T-cell (primary cell): Measurements from ENCODE around the gene OR51B2. TPM values are rescaled to one million over a fixed set of nuclear protein-coding genes. Genes with fewer than 3 reads are reported as not detected.

Source experiments
- ATAC-seq, 4 experiments: fragments of 200-7000 bp in 3 of 4; fragments of 150-1000 bp in 1 of 4; cut with Tn5 transposase; replicated peaks in 1 of 4; 1 replicate in 3 of 4; 2 replicates in 1 of 4; pipeline ENCODE4 v1.10.0; 2021; ENCODE audit warnings: moderate library complexity in 3 of 4, mild to moderate bottlenecking in 2 of 4, moderate number of reproducible peaks in 1 of 4
- CTCF ChIA-PET, 2 donors: fragments of 300-600 bp; sonication (Branson Sonifier 250); formaldehyde crosslinking; loops; one replicate each; lab custom pipeline; 2022; ENCODE audit warnings: antibody characterized with exemption in 2 of 2; lab: Charles Lee
- POLR2A ChIA-PET, 2 donors: fragments of 300-600 bp; sonication (Branson Sonifier 250); formaldehyde crosslinking; loops; one replicate each; lab custom pipeline; 2022; ENCODE audit warnings: antibody characterized with exemption in 2 of 2; lab: Charles Lee
- DNase-seq, 35 experiments: peaks; one replicate each; pipeline versions ENCODE4 v3.0.0 to v3.0.0-alpha.2; 2013 to 2023
- H3K27ac ChIP-seq: one replicate; pipeline ENCODE4 v1.5.1; 2013; ENCODE audit warnings: low read length
- H3K27me3 ChIP-seq, 2 experiments: replicated peaks in 1 of 2; 1 replicate in 1 of 2; 2 replicates in 1 of 2; pipeline versions ENCODE4 v1.6.1 to v1.7.0; 2013; ENCODE audit warnings: low read length in 1 of 2, mixed read lengths in 1 of 2; ENCODE audit not compliant: control insufficient read depth in 2 of 2, insufficient read depth in 2 of 2; ENCODE audit errors: extremely low read depth in 1 of 2
- H3K36me3 ChIP-seq, 2 donors: 1 replicate in 1 of 2; 2 replicates in 1 of 2; pipeline versions ENCODE4 v1.6.1 to v1.7.0; 2013; ENCODE audit warnings: low read length in 1 of 2; ENCODE audit not compliant: control insufficient read depth in 2 of 2, insufficient read depth in 1 of 2; ENCODE audit errors: extremely low read depth in 1 of 2
- H3K4me1 ChIP-seq, 2 experiments: 1 replicate in 1 of 2; 2 replicates in 1 of 2; pipeline versions ENCODE4 v1.6.1 to v1.7.0; 2013; ENCODE audit warnings: low read length in 2 of 2, mixed read lengths in 1 of 2; ENCODE audit not compliant: insufficient read depth in 2 of 2, control insufficient read depth in 1 of 2; ENCODE audit errors: extremely low read depth in 1 of 2
- H3K4me3 ChIP-seq, 2 donors: 1 replicate in 1 of 2; 2 replicates in 1 of 2; pipeline versions ENCODE4 v1.5.1 to v1.7.0; 2013; ENCODE audit warnings: mild to moderate bottlenecking in 2 of 2, low read length in 1 of 2, moderate library complexity in 1 of 2; ENCODE audit not compliant: control insufficient read depth in 1 of 2; ENCODE audit errors: extremely low read depth in 1 of 2
- H3K9me3 ChIP-seq: 2 replicates; pipeline ENCODE4 v1.7.0; 2013
- H3K27ac Mint-ChIP-seq, 2 donors: one replicate each; pipeline ENCODE4 v1.8.0; 2020 to 2021; ENCODE audit warnings: mild to moderate bottlenecking in 2 of 2, mixed read lengths in 2 of 2
- H3K27me3 Mint-ChIP-seq, 2 donors: one replicate each; pipeline ENCODE4 v1.8.0; 2021 to 2022; ENCODE audit warnings: mixed read lengths in 2 of 2
- H3K36me3 Mint-ChIP-seq: one replicate; pipeline ENCODE4 v1.8.0; 2021; ENCODE audit warnings: mixed read lengths
- H3K4me1 Mint-ChIP-seq, 3 donors: one replicate each; pipeline ENCODE4 v1.8.0; 2020 to 2022; ENCODE audit warnings: mixed read lengths in 3 of 3, mild to moderate bottlenecking in 1 of 3
- H3K4me3 Mint-ChIP-seq, 3 donors: one replicate each; pipeline ENCODE4 v1.8.0; 2020 to 2022; ENCODE audit warnings: mild to moderate bottlenecking in 3 of 3, mixed read lengths in 3 of 3, moderate library complexity in 3 of 3
- H3K9me3 Mint-ChIP-seq, 3 donors: one replicate each; pipeline ENCODE4 v1.8.0; 2020 to 2022; ENCODE audit warnings: mixed read lengths in 3 of 3
- WGBS: methylation state at CpG from one replicate; pipeline ENCODE4 v1.1.5; 2013; ENCODE audit warnings: missing lambda C conversion rate; ENCODE audit not compliant: insufficient coverage; 5-methylcytosine and 5-hydroxymethylcytosine counted together
- total RNA-seq, 35 experiments: library from RNA in 6 of 35; stranded (reverse) in 6 of 35; fragments of 120-200 nt in 1 of 35; gene quantifications; one replicate each; pipeline versions ENCODE4 v1.2.1 to v1.2.4 and lab custom pipeline; 2013 to 2026

The OR51B2 gene
- total RNA-seq, 5 donors from 2014 or later (not counting 1 experiment from before 2014, with no cell fraction given): not detected

DNA sequence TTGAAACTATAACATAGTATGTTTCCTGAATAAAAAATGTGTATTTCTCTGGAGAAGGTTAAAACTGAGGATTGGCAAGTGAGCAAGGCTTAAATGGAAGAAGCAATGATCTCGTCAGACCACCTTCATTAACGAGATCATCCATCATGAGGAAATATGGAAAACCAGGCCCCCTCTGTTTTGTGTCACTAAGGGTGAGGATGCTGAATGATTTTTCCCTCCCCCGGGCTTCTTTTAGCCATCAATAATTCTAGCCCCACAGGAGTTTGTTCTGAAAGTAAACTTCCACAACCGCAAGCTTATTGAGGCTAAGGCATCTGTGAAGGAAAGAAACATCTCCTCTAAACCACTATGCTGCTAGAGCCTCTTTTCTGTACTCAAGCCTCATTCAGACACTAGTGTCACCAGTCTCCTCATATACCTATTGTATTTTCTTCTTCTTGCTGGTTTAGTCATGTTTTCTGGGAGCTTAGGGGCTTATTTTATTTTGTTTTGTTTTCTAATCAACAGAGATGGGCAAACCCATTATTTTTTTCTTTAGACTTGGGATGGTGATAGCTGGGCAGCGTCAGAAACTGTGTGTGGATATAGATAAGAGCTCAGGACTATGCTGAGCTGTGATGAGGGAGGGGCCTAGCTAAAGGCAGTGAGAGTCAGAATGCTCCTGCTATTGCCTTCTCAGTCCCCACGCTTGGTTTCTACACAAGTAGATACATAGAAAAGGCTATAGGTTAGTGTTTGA lies 48.6 kb downstream of the OR51B2 start:
- ATAC-seq: no peak
- H3K36me3 ChIP-seq: no peaks in the 10 kb centered on the region
- Mint-ChIP-seq H3K9me3 (no peaks in the 10 kb centered on the region), H3K4me3 (no peak overlapping the region), H3K36me3 (no peaks in the 10 kb centered on the region), H3K27ac (no peak overlapping the region), H3K27me3 (peaks cover 2 to 4% of the 10 kb centered on the region in 2 donors), H3K4me1 (no peaks in the 10 kb centered on the region)
- DNase-seq: no peak
- no peaks in the 10 kb centered on the region for H3K9me3 ChIP-seq
- no peaks in the 10 kb centered on the region for H3K27me3 ChIP-seq
- H3K27ac ChIP-seq: no peak overlapping the region
- H3K4me3 ChIP-seq: no peak overlapping the region
- no peaks in the 10 kb centered on the region for H3K4me1 ChIP-seq
- ChIA-PET CTCF (interaction anchor here in 1 of 2 donors (0.6 kb wide), 1 partner anchor 1541 kb away, joined by 4 read pairs; no protein-coding TSS in a partner anchor), POLR2A (no interaction called here)
- 71% methylated on average over 1 of the region's 6 CpGs for WGBS

DNA sequence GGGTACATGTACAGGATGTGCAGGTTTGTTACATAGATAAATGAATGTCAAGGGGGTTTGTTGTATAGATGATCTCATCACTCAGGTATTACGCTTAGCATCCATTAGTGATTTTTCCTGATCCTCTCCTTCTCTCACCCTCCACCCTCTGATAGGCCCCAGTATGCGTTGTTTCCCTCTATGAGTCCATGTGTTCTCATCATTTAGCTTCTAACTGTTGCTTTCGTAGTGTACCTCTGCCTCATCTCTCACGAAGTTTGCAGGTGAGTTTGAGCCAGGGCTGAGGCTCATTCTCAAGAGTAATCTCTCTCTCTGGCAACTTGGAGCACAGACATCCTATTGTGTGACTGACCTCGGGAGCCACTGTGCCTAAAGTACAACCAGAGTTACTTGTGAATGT lies 49.7 kb downstream of the OR51B2 start:
- DNase-seq (no peak), ATAC-seq (no peak)
- no peaks in the 10 kb centered on the region for H3K27me3 ChIP-seq
- H3K27me3 Mint-ChIP-seq: peaks cover 2 to 7% of the 10 kb centered on the region in 2 donors
- POLR2A ChIA-PET: no interaction called here
- no peaks in the 10 kb centered on the region for H3K9me3 ChIP-seq
- no peaks in the 10 kb centered on the region for H3K4me1 ChIP-seq
- H3K4me1 Mint-ChIP-seq: no peaks in the 10 kb centered on the region
- no peak overlapping the region for H3K27ac Mint-ChIP-seq
- H3K9me3 Mint-ChIP-seq: no peaks in the 10 kb centered on the region
- no peak overlapping the region for H3K27ac ChIP-seq
- no peaks in the 10 kb centered on the region for H3K36me3 ChIP-seq
- no peaks in the 10 kb centered on the region for H3K36me3 Mint-ChIP-seq
- H3K4me3 Mint-ChIP-seq: no peak overlapping the region
- no peak overlapping the region for H3K4me3 ChIP-seq
- WGBS: 90% methylated on average over 2 of the region's 5 CpGs
- CTCF ChIA-PET: no interaction called here

Other genes starting within 250 kb of the OR51B2 start
- not detected for gene OR52A5, start 185.9 kb downstream of the OR51B2 start, total RNA-seq
- not detected for gene OR52A1, start 169.5 kb downstream of the OR51B2 start, total RNA-seq
- not detected for gene OR51V1, start 123.6 kb downstream of the OR51B2 start, total RNA-seq
- 10 to 100 TPM in 1 of 5 donors, under 1 TPM in 4; 0.59 to 11.7 (median 0.70) TPM for gene HBB, start 97.2 kb downstream of the OR51B2 start, total RNA-seq
- 1 to 10 TPM in 1 of 5 donors, under 1 TPM in 1, not detected in 3; 0.72 to 1.9 TPM for gene HBD, start 89.8 kb downstream of the OR51B2 start, total RNA-seq
- gene HBG1, start 74.4 kb downstream of the OR51B2 start, total RNA-seq: 1 to 10 TPM in 3 of 5 donors, not detected in 2; 1.8 to 6.4 (median 3.3) TPM
- 10 to 100 TPM in 1 of 5 donors, 1 to 10 TPM in 2, not detected in 2; 5.8 to 13.4 (median 8.2) TPM for gene HBG2, start 69.5 kb downstream of the OR51B2 start, total RNA-seq
- 1 to 10 TPM in 3 of 5 donors, not detected in 2; 3.1 to 3.2 (median 3.2) TPM for gene HBE1, start 54.4 kb downstream of the OR51B2 start, total RNA-seq
- gene OR51B4, start 22.4 kb downstream of the OR51B2 start, total RNA-seq: not detected
- under 1 TPM in 2 of 5 donors, not detected in 3; 0.39 to 0.45 TPM for gene OR51B5, start 19.2 kb upstream of the OR51B2 start, total RNA-seq
- gene OR51B6, start 27.2 kb upstream of the OR51B2 start, total RNA-seq: not detected
- not detected for gene OR51M1, start 59.5 kb upstream of the OR51B2 start, total RNA-seq
- gene OR51Q1, start 97.8 kb upstream of the OR51B2 start, total RNA-seq: not detected
- not detected for gene OR51I1, start 117.2 kb upstream of the OR51B2 start, total RNA-seq
- gene OR51I2, start 125.0 kb upstream of the OR51B2 start, total RNA-seq: not detected
- gene OR52D1, start 164.4 kb upstream of the OR51B2 start, total RNA-seq: not detected
- gene UBQLN3, start 185.7 kb upstream of the OR51B2 start, total RNA-seq: under 1 TPM in 3 of 5 donors, not detected in 2; 0.16 to 0.37 (median 0.25) TPM
- gene UBQLNL, start 192.4 kb upstream of the OR51B2 start, total RNA-seq: 1 to 10 TPM in 1 of 5 donors, under 1 TPM in 4; 0.46 to 1.0 (median 0.63) TPM
- gene OR52H1, start 224.2 kb upstream of the OR51B2 start, total RNA-seq: under 1 TPM in 2 of 5 donors, not detected in 3; 0.25 to 0.26 TPM